ENCODE data around the gene IGHMBP2.

DNA sequence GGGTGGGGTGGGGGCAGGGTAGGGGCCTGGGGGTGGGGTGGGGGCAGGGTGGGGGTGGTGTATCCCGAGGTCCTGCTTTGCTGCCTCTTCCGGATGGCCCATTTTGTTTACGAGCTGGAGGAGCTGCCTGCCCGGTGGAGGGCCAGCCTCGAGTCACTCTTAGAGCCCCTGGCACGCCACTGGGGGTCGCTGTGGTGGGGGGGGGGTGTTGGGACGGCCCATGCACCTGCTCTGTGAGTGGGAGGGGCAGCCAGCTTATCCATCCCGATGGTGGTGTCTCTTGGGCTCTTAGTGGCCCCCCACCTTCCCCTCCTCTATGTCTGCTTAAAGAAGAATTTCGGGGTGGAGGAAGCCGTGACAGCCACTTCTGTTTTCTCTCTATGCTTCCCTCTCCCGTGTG lies 52.5 kb downstream of the IGHMBP2 start:
- TF ChIP-seq, protein P1, sequence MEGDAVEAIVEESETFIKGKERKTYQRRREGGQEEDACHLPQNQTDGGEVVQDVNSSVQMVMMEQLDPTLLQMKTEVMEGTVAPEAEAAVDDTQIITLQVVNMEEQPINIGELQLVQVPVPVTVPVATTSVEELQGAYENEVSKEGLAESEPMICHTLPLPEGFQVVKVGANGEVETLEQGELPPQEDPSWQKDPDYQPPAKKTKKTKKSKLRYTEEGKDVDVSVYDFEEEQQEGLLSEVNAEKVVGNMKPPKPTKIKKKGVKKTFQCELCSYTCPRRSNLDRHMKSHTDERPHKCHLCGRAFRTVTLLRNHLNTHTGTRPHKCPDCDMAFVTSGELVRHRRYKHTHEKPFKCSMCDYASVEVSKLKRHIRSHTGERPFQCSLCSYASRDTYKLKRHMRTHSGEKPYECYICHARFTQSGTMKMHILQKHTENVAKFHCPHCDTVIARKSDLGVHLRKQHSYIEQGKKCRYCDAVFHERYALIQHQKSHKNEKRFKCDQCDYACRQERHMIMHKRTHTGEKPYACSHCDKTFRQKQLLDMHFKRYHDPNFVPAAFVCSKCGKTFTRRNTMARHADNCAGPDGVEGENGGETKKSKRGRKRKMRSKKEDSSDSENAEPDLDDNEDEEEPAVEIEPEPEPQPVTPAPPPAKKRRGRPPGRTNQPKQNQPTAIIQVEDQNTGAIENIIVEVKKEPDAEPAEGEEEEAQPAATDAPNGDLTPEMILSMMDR (IDR thresholded peaks at IDR 0.05) = peak in 1 of 6 experiments; percentile 26
- no peak for TF ChIP-seq POLR2A (IDR thresholded peaks at IDR 0.05)
